Hematopoietic multipotent progenitor cell treated with erythropoietin and hydrocortisone succinate and interleukin-3 and kit ligand, for 6 days (in vitro differentiated cells): ENCODE data around the gene FCN1.

Experiments
- DNase-seq: peaks from one replicate; pipeline ENCODE4 v3.0.0-alpha.2; 2015

The FCN1 gene

DNA sequence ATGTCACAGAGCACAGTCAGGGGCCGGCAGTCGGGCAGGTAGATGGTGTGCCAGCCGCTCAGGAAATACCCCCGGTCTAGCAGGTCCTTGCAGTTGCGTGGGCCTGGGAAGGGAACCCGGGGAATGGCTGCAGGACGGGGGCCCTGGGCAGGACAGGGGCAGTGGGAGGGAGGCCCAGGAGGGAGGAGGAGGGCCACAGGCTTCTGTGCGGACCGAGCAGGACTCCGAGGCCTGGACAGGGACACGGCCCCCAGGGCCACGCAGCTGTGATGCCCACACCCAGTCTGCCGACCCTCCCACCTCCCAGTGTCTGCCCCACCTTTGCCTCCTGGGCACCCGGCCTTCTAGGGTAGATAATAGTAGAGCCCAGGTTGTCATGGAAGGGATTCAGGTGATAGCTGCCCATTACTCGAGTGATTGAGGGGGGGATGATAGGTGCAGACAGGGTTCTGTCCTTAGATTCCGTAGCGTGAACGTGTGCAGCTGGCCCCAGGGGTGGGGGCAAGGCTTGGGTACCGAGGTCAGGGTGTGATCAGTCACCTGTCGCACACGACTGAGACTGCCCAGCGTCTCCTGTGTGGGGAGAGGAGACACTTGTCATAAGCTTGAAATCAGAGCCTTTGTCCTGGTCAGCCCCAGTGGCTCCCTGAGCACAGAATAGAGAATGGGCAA lies 4.5 kb downstream of the FCN1 start:
- DNase-seq = no peak

DNA sequence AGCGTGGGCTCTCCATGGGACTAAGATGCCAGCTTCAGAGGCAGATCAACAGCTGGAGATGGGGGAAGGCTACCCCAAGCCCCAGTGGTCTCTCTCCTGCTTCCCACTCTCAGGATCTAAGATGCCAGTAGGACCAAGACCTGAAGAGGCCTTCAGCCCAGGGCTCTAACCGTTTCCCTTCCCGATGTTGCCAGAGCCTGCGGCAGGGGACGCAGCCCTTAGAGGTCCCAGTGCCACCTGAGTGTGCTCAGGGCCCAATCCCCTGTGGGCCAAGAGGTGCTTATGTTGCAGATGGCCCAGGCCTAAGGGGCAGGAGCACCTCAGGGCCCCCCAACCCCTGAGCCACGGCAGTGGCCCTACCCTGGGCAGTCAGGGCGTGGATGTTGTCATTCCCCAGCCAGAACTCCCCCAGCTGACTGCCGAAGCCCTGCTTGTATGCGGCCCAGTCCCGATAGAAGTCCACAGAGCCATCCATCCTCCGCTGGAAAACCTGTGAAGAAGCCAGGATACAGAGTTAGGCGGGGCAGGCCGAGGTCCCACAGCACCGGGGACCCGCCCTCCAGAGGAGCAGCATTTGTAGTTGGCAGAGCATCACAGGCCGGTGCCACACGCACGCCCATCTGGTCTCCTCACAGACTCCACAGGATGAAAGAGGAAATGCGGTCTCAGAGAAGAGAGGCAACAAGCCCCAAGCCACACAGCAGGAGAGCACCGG lies 5.4 kb downstream of the FCN1 start:
- no peak for DNase-seq

- DNase-seq = no peak
Observed at GRCh38 chr9:134909511-134910481, 7.9 kb downstream of the FCN1 start.

DNA sequence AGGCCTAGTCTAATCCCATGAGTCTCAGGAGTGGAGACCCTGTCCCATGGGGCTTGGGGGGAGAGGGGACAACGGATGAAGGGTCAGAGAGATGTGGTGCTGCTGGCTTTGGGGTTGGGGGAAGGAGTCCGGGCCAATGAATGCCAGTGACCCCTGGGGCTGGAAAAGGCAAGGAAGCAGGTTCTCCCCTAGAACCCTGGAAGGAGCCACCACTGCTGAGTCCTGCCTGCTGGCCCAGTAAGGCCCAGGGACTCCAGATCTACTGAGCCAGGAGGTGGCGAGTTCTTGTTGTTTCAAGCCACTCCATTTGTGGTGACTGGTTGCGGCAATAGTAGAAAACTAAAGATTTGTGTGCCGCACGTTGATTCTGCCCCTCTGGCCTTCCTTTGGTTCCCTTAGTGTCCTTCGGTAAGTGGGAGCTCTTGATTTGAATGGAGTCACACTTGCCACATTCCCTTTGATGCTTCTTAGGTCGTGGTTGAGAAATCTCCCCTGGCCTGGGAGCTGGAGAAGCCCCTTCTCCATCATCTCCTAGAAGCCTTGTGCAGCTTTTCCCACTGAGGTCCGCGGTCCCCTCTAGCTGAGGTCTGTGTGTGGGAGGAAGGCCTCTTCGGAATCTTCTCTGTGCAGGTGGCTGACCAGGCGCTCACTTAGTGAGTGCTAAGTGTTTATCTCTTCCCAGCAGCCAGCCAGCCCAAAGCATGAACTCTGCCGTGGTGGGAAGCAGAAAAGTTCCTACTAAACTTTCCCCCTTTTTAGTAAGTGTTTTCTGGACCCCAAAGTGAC lies 9.0 kb downstream of the FCN1 start:
- no peak for DNase-seq

GRCh38 chr9:134902936-134903335 lies 14.8 kb downstream of the FCN1 start:
- no peak for DNase-seq

GRCh38 chr9:134899818-134900217 lies 17.9 kb downstream of the FCN1 start:
- DNase-seq = no peak

- no peak for DNase-seq
Observed at GRCh38 chr9:134899168-134899567, 18.5 kb downstream of the FCN1 start.

DNA sequence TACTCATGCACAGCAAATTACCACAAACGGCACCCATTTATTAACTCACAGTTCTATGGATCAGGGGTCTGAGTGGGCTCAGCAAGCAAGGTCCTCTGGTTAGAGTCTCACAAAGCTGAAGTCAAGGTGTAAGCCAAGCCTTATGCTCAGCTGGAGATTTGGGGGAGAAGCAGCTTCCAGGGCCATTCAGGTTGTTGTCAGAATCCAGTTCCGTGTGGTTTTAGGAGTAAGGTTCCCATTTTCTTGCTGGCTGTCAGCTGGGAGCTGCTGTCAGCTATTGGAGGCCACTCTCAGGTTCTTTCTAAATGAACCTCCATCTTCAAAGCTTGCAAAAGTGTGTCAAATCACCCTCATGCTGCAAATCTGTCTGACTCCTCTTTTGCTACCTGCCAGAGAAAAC lies 19.4 kb downstream of the FCN1 start:
- no peak for DNase-seq

GRCh38 chr9:134897584-134898170 lies 20.0 kb downstream of the FCN1 start:
- DNase-seq = no peak

GRCh38 chr9:134896834-134897583 lies 20.7 kb downstream of the FCN1 start:
- no peak for DNase-seq

DNA sequence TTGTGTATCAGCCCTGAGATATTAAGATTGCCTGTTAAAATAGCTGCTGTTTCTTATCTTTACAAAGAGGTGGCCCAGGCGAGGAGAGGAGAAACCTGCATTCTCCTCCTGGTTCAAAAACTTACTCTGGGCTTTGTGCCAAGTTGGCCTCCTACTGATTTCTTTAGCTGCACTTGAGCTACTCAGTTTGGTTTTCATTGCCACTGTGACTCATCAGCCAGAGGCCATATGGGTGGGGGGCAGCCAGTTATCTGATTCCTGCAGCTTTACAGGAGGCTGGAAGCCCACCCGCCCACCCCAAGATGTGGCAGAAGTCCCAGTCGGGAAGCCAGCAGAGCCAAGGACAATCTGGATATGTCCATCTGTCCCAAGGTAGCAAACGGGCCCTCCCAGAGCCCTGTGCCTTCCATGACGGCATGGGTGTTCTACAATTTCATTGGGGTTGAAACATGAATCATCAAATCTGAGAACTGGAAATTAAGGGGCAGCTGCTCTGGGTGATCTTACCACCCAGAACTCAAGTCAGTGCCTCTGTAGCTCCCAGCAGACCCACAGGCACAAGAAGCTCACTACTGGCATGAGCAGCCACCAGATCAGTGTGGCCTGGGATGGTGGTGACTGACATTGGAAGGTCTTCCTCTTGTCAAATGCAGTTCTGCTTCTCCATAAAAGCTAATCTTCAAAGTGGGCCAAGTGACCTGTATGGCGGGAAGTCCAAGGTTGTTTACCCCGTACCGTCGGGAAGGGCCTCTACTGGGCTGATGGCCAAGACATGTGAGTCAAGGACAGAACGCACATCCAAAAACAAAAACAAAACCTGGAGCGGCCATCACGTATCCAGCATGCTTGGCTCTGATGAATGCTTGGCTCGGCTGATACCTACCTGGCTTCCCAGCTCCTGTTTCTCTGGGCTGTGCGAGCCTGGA lies 21.5 kb downstream of the FCN1 start:
- DNase-seq = peak; percentile 28

DNA sequence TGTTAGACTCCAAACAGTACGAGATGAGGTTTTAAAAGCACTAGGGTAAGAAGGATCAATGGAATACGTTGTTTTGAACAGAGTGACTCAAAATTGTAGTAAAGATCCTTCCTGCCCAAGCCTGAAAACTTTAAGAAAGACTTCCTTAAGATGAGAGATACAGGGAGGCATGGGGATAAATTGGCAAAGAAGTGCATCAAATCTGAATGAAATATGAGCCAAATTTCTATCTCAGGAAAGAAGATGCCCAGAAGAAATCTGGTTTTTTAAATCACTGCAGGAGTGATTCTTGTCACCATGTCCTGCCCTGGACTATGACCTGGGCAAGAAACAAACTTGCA lies 22.2 kb downstream of the FCN1 start:
- DNase-seq = no peak

- DNase-seq = no peak
Observed at GRCh38 chr9:134895097-134895496, 22.6 kb downstream of the FCN1 start.

DNA sequence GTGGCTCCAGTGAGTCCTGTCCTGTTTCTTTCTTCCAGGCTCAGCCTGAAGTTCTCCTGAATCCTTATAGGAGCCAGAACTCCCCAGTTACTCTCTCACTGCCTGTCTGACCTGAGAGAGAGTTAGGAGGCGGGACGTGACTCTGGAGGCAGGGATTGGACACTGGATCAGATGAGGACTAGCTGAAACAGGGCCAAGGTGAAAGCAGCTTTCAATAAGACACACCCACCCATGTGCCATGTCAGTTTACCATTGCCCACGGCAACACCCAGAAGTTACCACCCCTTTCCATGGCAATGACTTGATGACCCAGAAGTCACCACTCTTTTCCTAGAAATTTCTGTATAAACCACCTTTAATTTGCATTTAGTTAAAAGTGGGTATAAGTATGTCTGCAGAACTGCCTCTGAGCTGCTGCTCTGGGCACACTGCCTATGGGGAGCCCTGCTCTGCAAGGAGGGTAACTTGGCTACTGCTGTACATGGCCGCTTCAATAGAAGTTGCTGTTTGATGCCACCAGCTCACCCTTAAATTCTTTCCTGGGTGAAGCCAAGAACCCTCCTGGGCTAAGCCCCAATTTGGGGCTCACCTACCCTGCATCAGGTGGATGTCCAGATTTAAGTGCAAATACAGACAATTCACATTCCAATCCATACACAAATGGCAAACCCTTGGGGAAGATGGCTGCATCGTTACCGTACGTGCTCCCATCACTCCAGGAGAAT lies 23.4 kb downstream of the FCN1 start:
- DNase-seq = no peak

- no peak for DNase-seq
Observed at GRCh38 chr9:134892820-134893420, 24.8 kb downstream of the FCN1 start.

- DNase-seq = no peak
Observed at GRCh38 chr9:134892221-134892620, 25.5 kb downstream of the FCN1 start.

GRCh38 chr9:134891713-134892112 lies 26.0 kb downstream of the FCN1 start:
- no peak for DNase-seq

- no peak for DNase-seq
Observed at GRCh38 chr9:134891053-134891452, 26.7 kb downstream of the FCN1 start.

DNA sequence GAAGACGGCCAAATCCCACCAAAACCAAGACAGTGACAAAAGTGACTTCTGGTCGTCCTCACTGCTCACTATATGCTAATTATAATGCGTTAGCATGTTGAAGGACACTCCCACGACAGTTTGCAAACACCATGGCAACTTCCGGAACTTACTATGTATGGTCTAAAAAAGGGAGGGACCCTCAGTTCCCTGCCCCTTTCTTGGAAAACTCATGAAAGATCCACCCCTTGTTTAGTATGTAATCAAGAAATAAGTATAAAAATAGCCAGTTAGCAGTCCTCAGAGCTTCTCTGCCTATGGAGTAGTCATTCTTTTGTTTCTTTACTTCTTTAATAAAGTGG lies 27.6 kb downstream of the FCN1 start:
- DNase-seq = no peak
